Mononuclear cell (primary cell): ENCODE measurements around the gene SAV1. TPM values are rescaled to one million over a fixed set of nuclear protein-coding genes. Genes with fewer than 3 reads are reported as not detected.
A peak's percentile ranks its signal among the peaks of the same experiment; 100 is the strongest.
"Not testable (repeated sequence)": the region's sequence is repeated elsewhere in the genome, so short reads cannot be mapped to it uniquely, and the experiment has no call there.

Source experiments
- H3K27me3 ChIP-seq: 2 replicates; pipeline ENCODE4 v1.6.0; 2011; ENCODE audit warnings: low read length, control low read depth; ENCODE audit not compliant: insufficient read depth
- H3K4me1 ChIP-seq: 2 replicates; pipeline ENCODE4 v1.5.1; 2011; ENCODE audit warnings: mild to moderate bottlenecking, low read length, control low read depth; ENCODE audit not compliant: insufficient read depth
- H3K4me3 ChIP-seq: 2 replicates; pipeline ENCODE4 v1.5.1; 2011; ENCODE audit warnings: mild to moderate bottlenecking, low read length, moderate library complexity
- H3K9me3 ChIP-seq: 2 replicates; pipeline ENCODE4 v1.5.1; 2011; ENCODE audit warnings: low read depth, mild to moderate bottlenecking, control low read depth, low read length
- total RNA-seq: library from RNA; depleted of rRNA; stranded (reverse); fragments of >200 nt; gene quantifications from one replicate; pipeline ENCODE4 v1.2.3, GENCODE V29; 2012

SAV1 gene
- total RNA-seq: 23.1 TPM

DNA sequence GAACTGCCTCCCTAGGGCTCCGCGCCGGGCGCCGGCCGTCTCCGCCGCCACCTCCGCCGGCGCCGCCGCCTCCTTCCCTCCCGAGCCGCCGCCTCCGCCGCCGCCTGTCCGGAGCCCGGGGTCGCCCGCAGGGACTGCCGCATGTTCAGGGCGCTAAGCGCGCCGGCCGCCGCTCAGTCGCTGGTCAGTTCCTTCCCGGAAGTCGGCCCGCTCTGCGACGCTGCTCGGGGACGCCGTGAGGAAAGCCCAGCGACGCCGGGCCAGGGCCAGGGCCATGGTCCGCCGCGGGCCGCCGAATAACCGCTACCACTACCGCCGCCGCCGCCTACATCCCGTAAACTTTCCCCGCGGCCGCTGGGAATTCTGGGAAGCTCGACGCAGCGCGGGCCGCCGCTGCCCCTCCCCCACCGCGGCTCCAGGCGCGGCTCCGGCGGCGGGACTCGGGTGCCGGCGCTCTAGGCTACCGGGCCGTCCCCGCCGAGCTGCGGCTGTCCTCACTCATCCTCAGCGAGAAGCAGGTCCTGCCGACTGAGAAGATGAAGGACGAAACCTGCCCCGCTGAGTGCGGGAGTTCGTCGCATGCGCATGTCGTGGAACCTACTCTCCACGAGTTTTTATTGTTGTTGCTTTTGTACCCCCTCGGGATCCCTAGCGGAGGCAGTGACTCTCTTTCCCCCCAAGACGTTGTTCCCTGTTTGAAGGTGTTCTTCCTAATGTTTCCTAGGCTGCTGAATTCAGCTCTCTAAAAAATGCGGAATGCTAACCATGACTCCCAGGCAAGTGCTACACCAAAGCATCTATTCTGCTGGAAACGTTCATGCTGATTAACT is at the start of gene SAV1:
Gene SAV1 (minus strand): TSS at position 311 of the 830 bp plus-strand sequence. CDS start 339 bp downstream, outside the sequence.
- peaks cover 10% of the 10 kb centered on the region for H3K4me1 ChIP-seq
- H3K4me3 ChIP-seq: peak within 1 kb of the TSS; percentile 68
- no peaks in the 10 kb centered on the region for H3K27me3 ChIP-seq
- no peaks in the 10 kb centered on the region for H3K9me3 ChIP-seq

DNA sequence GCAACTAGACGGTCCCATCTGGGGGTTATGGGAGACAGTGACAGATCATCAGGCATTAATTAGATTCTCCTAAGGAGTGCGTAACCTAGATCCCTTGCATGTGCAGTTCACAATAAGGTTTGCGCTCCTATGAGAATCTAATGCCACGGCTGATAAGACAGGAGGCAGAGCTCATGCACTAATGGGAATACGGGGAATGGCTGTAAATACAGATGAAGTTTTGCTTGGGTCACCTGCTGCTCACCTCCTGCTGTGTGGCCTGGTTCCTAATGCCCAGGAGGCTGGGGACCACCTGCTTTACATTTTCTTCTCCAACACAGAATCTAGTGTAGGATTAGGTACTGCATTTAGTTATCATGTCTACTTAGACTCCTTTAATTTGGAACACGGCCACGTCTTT is 49.7 kb upstream of the SAV1 start:
- H3K4me1 ChIP-seq: no peaks in the 10 kb centered on the region
- H3K27me3 ChIP-seq: no peaks in the 10 kb centered on the region
- H3K4me3 ChIP-seq: no peak overlapping the region
- H3K9me3 ChIP-seq: no peaks in the 10 kb centered on the region

DNA sequence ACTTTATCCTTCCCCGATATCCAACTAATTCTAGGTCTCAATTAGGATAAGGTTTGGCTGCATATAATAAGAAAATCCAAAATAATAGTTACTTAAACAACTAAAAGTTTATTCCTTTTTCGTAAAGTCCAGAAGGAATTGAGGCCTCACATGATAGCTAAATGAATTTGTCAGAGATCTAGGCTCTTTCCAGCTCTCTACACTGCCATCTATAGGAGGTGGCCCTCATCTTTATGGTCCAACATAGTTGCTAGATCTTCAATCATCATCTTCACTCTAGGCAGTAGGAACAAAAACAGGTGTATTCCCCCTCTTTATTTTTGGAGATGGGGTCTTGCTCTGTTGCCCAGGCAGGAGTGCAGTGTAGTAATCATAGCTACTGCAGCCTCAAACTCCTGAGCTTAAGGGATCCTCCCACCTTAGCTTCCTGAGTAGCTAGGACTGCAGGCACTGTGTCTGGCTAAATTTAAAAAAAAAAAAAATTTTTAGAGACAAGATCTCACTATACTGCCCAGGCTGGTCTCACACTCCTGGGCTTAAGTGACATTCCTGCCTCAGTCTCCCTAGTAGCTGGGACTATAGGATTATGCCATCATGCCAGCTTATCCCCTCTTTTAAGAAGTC is 46.5 kb upstream of the SAV1 start:
- Histone ChIP-seq H3K9me3 (no peaks in the 10 kb centered on the region), H3K4me3 (no peak overlapping the region), H3K27me3 (no peaks in the 10 kb centered on the region), H3K4me1 (no peaks in the 10 kb centered on the region)

DNA sequence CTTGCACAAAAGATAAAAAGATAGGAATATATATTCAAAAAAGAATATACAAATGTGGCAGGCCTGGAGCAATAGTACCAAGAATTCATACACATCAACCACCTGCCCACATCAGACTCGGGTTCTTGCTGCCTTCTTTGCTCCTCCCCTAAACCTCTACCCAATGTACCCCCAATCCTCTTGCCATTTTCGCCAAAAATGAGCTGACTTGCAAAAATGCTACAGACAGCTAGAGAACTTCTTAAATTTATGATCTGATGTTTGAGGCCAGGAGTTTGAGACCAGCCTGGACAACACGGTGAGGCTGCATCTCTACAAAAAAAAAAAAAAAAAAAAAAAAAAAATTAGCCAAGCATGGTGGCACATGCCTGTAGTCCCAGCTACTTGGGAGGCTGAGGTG is 42.9 kb upstream of the SAV1 start:
- Histone ChIP-seq H3K9me3 (no peaks in the 10 kb centered on the region), H3K4me1 (no peaks in the 10 kb centered on the region), H3K27me3 (no peaks in the 10 kb centered on the region), H3K4me3 (no peak overlapping the region)

DNA sequence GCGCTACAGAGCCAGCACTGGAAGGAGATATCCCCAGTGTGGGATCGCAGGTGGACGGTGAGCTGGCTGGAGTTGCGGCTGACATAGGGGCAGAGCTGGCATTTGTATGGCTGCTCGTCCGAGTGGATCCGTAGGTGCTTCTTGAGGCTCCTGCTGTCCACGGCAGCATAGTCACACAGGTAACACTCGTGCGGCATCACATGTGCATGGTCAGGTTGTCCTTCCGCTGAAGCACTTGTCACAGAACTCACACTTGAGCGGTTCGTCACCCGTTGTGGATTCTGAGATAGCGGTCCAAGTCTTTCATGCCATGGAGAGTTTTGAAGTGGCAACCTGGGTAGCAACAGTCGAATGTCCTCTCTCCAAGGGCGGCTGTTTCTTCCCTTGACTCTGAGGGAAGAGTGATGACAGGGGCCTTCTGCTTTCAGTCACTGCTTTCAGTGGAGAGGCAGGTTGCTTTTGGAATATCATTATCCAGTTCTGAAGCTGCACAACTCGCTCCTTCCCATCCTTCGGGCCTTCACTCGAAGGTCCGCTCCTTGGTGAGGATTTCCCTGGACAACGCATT is 37.0 kb upstream of the SAV1 start:
- H3K27me3 ChIP-seq: no peaks in the 10 kb centered on the region
- no peaks in the 10 kb centered on the region for H3K4me1 ChIP-seq
- H3K4me3 ChIP-seq: no peak overlapping the region
- no peaks in the 10 kb centered on the region for H3K9me3 ChIP-seq

DNA sequence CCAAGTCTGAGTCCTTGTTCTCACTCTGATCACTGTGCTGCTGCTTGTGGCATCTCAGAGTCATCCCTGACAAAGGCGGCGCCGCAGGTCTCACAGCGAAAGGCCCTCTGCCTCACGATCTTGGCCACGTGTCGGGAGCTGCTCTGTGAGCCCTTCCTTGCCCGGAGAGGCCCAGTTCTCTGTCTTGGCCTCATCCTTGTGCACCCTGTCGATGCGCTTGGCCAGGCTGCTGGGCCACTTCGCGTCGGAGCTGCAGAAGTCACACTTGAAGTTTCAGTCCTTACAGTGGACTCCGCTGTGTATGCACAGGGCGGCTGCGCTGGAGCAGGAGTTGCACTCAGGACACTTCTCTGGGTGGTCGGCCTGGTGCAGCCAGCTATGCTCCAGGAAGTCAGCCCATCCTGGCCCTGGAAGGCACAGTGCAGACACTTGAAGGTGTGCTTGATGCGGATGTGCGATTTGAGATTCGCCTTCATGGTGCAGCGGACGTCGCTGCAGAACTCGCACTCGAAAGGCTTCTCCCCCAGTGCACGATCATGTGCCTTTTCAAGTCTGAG is 36.4 kb upstream of the SAV1 start:
- no peaks in the 10 kb centered on the region for H3K4me1 ChIP-seq
- no peak overlapping the region for H3K4me3 ChIP-seq
- no peaks in the 10 kb centered on the region for H3K9me3 ChIP-seq
- no peaks in the 10 kb centered on the region for H3K27me3 ChIP-seq

DNA sequence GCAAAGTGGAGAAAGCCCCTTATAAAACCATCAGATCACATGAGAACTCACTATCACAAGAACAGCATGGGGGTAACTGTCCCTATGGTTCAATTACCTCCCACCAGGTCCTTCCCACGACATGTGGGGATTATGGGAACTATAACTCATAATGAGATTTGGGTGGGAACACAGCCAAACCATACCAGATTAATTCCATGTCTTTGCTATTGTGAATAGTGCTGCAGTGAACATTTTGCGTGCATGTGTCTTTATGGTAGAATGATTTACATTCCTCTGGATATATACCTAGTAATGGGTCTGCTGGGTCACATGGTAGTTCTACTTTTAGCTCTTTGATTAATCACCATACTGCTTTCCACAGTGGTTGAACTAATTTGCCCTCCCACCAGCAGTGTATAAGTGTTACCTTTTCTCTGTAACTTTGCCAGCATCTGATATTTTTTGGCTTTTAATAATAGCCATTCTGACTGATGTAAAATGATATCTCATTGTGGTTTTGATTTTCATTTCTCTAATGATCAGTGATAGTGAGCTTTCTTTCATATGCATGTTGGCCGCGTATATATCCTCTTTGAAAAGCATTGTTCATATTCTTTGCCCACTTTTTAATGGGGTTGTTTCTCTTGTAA is 29.7 kb upstream of the SAV1 start:
- no peaks in the 10 kb centered on the region for H3K27me3 ChIP-seq
- H3K4me3 ChIP-seq: no peak overlapping the region
- no peaks in the 10 kb centered on the region for H3K4me1 ChIP-seq
- H3K9me3 ChIP-seq: no peaks in the 10 kb centered on the region

DNA sequence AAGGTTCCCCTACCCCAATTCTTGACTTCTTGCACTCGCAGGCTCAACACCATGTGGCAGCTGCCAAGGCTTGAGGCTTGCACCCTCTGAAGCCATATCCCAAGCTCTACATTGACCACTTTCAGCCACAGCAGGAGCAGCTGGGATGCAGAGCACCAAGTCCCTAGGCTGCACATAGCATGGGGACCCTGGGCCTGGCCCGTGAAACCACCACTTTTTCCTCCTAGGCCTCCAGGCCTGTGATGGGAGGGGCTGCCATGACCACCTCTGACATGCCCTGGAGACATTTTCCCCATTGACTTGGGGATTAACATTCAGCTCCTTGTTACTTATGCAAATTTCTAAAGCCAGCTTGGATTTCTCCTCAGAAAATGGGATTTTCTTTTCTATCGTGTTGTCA is 26.2 kb upstream of the SAV1 start:
- not testable (repeated sequence) for H3K9me3 ChIP-seq, H3K4me1 ChIP-seq, H3K4me3 ChIP-seq, H3K27me3 ChIP-seq

DNA sequence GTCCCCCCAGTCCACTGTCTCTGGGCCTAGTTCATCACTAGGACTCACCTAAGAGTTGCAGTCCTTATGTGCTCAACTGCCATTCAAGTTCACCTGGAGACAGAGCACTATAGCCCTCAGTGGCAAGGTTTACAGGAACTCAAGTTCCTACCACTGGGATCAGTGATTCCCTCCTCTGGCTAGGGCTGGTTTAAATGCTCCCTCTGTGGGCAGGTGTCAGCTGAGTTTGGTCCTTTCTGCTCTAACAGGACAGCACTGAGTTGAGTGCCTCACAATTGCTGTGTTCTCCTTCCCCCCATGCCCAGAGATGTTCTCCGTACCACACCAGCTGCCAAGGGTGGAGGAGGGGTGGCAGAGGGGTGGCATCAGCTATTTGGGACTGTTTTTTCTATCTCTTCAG is 20.8 kb upstream of the SAV1 start:
- H3K4me3 ChIP-seq: no peak overlapping the region
- no peaks in the 10 kb centered on the region for H3K27me3 ChIP-seq
- peaks cover 4% of the 10 kb centered on the region for H3K9me3 ChIP-seq
- no peaks in the 10 kb centered on the region for H3K4me1 ChIP-seq

DNA sequence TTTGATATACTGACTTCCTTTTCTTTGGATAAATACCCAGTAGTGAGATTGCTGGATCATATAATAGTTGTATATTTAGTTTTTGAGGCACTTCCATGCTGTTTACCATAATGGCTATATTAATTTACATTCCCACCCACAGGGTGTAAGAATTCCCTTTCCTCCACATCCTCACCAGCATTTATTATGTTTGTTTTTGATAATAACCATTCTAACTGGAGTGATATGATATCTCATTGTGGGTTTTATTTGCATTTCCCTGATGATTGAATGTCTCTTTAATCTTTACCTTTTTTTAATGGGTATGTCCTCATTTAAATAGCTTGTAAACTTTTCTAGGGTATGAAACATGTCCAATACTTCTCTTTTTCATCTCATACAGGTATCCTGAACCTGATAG is 11.6 kb upstream of the SAV1 start:
- H3K27me3 ChIP-seq: no peaks in the 10 kb centered on the region
- no peak overlapping the region for H3K4me3 ChIP-seq
- peaks cover 18% of the 10 kb centered on the region for H3K4me1 ChIP-seq
- no peaks in the 10 kb centered on the region for H3K9me3 ChIP-seq

DNA sequence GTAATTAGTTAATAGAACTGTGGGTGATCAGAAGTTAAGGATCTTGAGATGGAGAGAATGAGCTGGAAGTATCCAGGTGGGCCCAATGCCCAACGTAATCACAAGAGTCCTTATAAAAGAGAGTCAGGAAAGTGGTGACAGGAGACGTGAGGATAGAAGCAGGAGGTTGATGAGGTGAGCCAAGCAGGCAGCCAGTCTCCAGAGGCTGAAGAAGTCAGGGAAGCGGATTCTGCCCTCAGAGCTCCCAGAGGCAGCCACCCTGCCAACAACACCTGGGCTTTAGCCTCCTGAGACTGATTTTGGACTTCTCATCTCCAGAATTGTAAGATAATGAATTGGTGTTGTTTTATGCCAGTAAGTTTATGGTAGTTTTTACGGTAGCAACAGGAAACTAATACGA is 10.1 kb upstream of the SAV1 start:
- no peaks in the 10 kb centered on the region for H3K9me3 ChIP-seq
- no peaks in the 10 kb centered on the region for H3K27me3 ChIP-seq
- H3K4me3 ChIP-seq: no peak overlapping the region
- peaks cover 18% of the 10 kb centered on the region for H3K4me1 ChIP-seq

DNA sequence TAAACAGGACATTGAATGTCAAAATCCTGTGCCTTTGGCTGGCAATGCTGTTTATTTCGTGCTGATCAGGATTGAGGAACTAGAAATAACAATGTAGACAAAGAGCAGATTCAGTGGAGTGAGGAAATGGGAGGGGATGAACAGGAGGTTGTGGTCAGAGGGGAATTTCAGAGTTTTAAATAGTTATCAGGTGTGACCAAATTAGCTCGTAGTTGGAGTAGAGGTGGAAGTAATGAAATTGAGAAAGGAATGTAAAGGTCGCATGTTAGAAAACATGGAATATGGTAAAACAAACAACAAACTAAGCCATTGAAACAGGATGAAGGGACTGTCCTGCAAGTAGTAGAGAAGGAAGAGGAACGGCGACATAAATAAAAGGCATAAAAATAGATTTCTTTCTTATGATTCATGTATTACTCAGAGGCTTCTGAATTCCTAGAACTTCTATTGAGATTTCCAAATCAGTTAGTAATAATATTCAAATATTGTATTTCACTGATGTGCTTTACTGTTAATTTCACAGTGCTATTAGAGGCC is 9.5 kb upstream of the SAV1 start:
- Histone ChIP-seq H3K4me1 (peaks cover 18% of the 10 kb centered on the region), H3K9me3 (no peaks in the 10 kb centered on the region), H3K4me3 (no peak overlapping the region), H3K27me3 (no peaks in the 10 kb centered on the region)

DNA sequence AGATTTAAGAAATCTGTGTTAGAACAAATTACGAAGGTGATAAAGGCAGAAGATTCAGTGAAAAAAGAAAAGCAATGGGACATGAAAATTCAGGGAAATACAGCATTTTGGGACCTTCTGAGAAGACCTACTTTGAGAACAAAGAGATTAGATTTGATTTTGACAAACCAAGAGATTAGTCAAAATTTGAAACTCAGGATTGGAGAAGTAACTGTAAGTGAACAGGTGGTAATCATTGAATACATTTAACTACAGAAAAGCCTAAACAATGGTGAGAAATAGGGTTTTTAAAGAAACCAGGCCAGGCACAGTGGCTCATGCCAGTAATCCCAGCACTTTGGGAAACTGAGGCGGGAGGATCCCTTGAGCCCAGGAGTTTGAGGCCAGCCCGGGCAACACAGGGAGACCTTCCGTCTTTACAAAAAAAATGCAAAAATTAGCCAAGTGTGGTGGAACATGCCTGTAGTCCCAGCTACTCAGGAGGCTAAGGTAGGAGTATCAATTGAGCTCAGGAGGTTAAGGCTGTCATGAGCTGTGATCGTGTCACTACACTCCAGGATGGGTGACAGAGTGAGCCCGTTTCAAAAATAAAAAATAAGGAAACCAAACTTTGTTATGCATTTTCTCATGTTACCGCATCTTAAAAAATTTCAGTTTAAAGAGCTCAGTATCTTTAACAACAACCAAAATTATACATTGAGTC is 8.9 kb upstream of the SAV1 start:
- no peaks in the 10 kb centered on the region for H3K9me3 ChIP-seq
- no peaks in the 10 kb centered on the region for H3K27me3 ChIP-seq
- H3K4me3 ChIP-seq: no peak overlapping the region
- H3K4me1 ChIP-seq: peaks cover 18% of the 10 kb centered on the region

DNA sequence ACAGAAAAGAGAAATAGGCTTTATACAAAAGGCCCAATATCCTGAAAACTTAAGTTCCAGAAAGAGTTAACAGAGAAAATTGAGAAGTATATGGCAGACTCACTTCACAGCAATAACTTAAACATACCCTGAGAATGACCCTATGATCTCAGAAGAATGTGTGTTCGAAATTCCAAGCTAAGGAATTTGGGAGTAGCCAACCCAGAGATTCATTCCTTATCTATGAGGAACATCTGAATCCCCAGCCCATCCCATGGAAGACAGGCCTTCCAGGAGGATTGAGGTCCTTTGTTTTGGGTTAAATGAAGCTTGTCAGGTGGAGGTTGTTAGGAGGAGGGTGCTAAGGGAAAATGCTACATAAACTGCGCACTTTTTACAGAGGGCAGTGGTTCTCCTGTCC is 7.5 kb upstream of the SAV1 start:
- Histone ChIP-seq H3K9me3 (no peaks in the 10 kb centered on the region), H3K4me3 (no peak overlapping the region), H3K27me3 (no peaks in the 10 kb centered on the region), H3K4me1 (peaks cover 18% of the 10 kb centered on the region)
